ENCODE data around the gene RNF13.

DNA sequence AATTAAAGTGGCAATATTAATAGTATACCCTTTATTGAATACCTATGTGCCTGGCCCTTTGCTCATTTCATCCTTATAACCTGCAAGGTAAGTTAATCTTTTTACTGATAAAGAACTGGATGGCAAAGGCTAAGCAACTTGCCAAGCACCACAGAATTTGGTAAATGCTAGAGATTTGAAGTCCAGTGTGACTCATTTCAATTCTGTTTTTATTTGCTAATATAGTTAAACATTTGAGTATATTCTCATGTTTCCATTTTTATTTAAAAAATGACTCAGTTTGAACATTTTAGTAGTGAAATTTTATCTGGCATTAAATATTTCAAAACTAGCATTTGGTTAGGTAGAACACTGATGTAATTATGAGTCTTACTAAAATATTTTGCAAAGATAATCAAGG is 146.4 kb downstream of the RNF13 start:
- no peak for TF ChIP-seq EZH2phosphoT487 (IDR thresholded peaks at IDR 0.05; ENCODE audit: borderline replicate concordance, low read length)
- TF ChIP-seq, protein P1, sequence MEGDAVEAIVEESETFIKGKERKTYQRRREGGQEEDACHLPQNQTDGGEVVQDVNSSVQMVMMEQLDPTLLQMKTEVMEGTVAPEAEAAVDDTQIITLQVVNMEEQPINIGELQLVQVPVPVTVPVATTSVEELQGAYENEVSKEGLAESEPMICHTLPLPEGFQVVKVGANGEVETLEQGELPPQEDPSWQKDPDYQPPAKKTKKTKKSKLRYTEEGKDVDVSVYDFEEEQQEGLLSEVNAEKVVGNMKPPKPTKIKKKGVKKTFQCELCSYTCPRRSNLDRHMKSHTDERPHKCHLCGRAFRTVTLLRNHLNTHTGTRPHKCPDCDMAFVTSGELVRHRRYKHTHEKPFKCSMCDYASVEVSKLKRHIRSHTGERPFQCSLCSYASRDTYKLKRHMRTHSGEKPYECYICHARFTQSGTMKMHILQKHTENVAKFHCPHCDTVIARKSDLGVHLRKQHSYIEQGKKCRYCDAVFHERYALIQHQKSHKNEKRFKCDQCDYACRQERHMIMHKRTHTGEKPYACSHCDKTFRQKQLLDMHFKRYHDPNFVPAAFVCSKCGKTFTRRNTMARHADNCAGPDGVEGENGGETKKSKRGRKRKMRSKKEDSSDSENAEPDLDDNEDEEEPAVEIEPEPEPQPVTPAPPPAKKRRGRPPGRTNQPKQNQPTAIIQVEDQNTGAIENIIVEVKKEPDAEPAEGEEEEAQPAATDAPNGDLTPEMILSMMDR (conservative IDR thresholded peaks at IDR 0.05; ENCODE audit: low read depth, low read length): no peak
- TF ChIP-seq EZH2 (IDR thresholded peaks at IDR 0.05; ENCODE audit: low read length, unreplicated experiment): no peak
